Loucy (cell line): ENCODE data around the gene ZNF253.
"Not testable (repeated sequence)": the region's sequence is repeated elsewhere in the genome, so short reads cannot be mapped to it uniquely, and the experiment has no call there.

Experiments
- H2AFZ ChIP-seq: fragments of 200-600 bp; sonication (generic); 2 replicates; pipeline ENCODE4 v1.6.0; 2016; ENCODE audit warnings: antibody characterized with exemption, mild to moderate bottlenecking, low read length, moderate library complexity
- H3F3A ChIP-seq: fragments of 200-600 bp; 2 replicates; pipeline ENCODE4 v1.6.0; 2016; ENCODE audit warnings: antibody characterized with exemption, low read depth, mild to moderate bottlenecking
- H3K27me3 ChIP-seq: fragments of 200-600 bp; sonication (generic); 2 replicates; pipeline ENCODE4 v1.6.1; 2014; ENCODE audit warnings: low read length, mild to moderate bottlenecking; ENCODE audit not compliant: insufficient read depth, poor library complexity, severe bottlenecking
- H3K36me3 ChIP-seq: fragments of 200-600 bp; sonication (generic); 2 replicates; pipeline ENCODE4 v1.6.1; 2016; ENCODE audit warnings: low read length; ENCODE audit not compliant: insufficient read depth
- H3K4me1 ChIP-seq: fragments of 200-600 bp; sonication (generic); 2 replicates; pipeline ENCODE4 v1.5.1; 2014; ENCODE audit warnings: low read length, mild to moderate bottlenecking; ENCODE audit not compliant: insufficient read depth, poor library complexity, severe bottlenecking
- H3K4me2 ChIP-seq: fragments of 200-600 bp; sonication (generic); 2 replicates; pipeline ENCODE4 v1.6.0; 2014; ENCODE audit warnings: antibody characterized with exemption, low read length, low read depth, mild to moderate bottlenecking; ENCODE audit not compliant: poor library complexity, severe bottlenecking
- H3K4me3 ChIP-seq: fragments of 200-600 bp; sonication (generic); 2 replicates; pipeline ENCODE4 v1.5.1; 2014; ENCODE audit warnings: low read length, mild to moderate bottlenecking, mixed read lengths; ENCODE audit not compliant: poor library complexity, severe bottlenecking
- H3K79me2 ChIP-seq: fragments of 200-600 bp; sonication (generic); 2 replicates; pipeline ENCODE4 v1.6.1; 2014; ENCODE audit warnings: low read length; ENCODE audit not compliant: insufficient read depth
- H3K9ac ChIP-seq: fragments of 200-600 bp; sonication (generic); 2 replicates; pipeline ENCODE4 v1.6.0; 2014; ENCODE audit warnings: mild to moderate bottlenecking, low read depth, low read length, moderate library complexity; ENCODE audit not compliant: poor library complexity, severe bottlenecking
- H3K9me2 ChIP-seq: fragments of 200-600 bp; sonication (generic); replicated peaks from 2 replicates; pipeline ENCODE4 v1.6.1; 2016; ENCODE audit warnings: low read depth, low read length, mixed read lengths
- H3K9me3 ChIP-seq: fragments of 200-600 bp; sonication (generic); 2 replicates; pipeline ENCODE4 v1.6.1; 2014; ENCODE audit warnings: mild to moderate bottlenecking, antibody characterized with exemption, low read length, low read depth; ENCODE audit not compliant: insufficient read depth
- H4K20me1 ChIP-seq: fragments of 200-600 bp; sonication (generic); 2 replicates; pipeline ENCODE4 v1.6.0; 2014; ENCODE audit warnings: antibody characterized with exemption, low read length, mild to moderate bottlenecking; ENCODE audit not compliant: insufficient read depth, poor library complexity, severe bottlenecking
- EZH2phosphoT487 ChIP-seq: fragments of 200-600 bp; IDR thresholded peaks from 2 replicates; pipeline ENCODE4 v1.6.1; 2018; ENCODE audit warnings: antibody characterized with exemption, mild to moderate bottlenecking, moderate library complexity, borderline replicate concordance
- TF ChIP-seq, protein P1 (sequence below): fragments of 200-600 bp; sonication (generic); conservative IDR thresholded peaks from 2 replicates; pipeline ENCODE4 v1.5.1; 2014; ENCODE audit warnings: mild to moderate bottlenecking, antibody characterized with exemption, low read length

The ZNF253 gene

GRCh38 chr19:19866611-19867248 is 1.0 kb downstream of the ZNF253 start:
- Histone ChIP-seq H3K79me2 (peaks cover 60% of the 10 kb centered on the region), H3K27me3 (no peaks in the 10 kb centered on the region), H3K4me1 (peaks cover 20% of the 10 kb centered on the region), H3K9me2 (no peaks in the 10 kb centered on the region), H3K4me2 (peak overlapping the region; percentile 93), H4K20me1 (peaks cover 47% of the 10 kb centered on the region), H3K9ac (peak overlapping the region; percentile 98), H3F3A (no peaks in the 10 kb centered on the region), H3K9me3 (no peaks in the 10 kb centered on the region), H3K36me3 (no peaks in the 10 kb centered on the region), H3K4me3 (peak overlapping the region; percentile 95), H2AFZ (peak overlapping the region; percentile 85)
- TF ChIP-seq, protein P1, sequence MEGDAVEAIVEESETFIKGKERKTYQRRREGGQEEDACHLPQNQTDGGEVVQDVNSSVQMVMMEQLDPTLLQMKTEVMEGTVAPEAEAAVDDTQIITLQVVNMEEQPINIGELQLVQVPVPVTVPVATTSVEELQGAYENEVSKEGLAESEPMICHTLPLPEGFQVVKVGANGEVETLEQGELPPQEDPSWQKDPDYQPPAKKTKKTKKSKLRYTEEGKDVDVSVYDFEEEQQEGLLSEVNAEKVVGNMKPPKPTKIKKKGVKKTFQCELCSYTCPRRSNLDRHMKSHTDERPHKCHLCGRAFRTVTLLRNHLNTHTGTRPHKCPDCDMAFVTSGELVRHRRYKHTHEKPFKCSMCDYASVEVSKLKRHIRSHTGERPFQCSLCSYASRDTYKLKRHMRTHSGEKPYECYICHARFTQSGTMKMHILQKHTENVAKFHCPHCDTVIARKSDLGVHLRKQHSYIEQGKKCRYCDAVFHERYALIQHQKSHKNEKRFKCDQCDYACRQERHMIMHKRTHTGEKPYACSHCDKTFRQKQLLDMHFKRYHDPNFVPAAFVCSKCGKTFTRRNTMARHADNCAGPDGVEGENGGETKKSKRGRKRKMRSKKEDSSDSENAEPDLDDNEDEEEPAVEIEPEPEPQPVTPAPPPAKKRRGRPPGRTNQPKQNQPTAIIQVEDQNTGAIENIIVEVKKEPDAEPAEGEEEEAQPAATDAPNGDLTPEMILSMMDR, result no peak
- TF ChIP-seq EZH2phosphoT487, result no peak

- not testable (repeated sequence) for H2AFZ ChIP-seq, H3K27me3 ChIP-seq, H3K9me2 ChIP-seq, H3F3A ChIP-seq, H3K9ac ChIP-seq, H3K36me3 ChIP-seq, H3K9me3 ChIP-seq
- H3K4me2 ChIP-seq, result peak overlapping the region; percentile 93
- peaks cover 93% of the 10 kb centered on the region for H3K79me2 ChIP-seq
- H3K4me1 ChIP-seq, result peaks cover 23% of the 10 kb centered on the region
- H4K20me1 ChIP-seq, result peaks cover 66% of the 10 kb centered on the region
- peak overlapping the region; percentile 46 for H3K4me3 ChIP-seq
Observed at GRCh38 chr19:19870086-19870485, 4.4 kb downstream of the ZNF253 start.

DNA sequence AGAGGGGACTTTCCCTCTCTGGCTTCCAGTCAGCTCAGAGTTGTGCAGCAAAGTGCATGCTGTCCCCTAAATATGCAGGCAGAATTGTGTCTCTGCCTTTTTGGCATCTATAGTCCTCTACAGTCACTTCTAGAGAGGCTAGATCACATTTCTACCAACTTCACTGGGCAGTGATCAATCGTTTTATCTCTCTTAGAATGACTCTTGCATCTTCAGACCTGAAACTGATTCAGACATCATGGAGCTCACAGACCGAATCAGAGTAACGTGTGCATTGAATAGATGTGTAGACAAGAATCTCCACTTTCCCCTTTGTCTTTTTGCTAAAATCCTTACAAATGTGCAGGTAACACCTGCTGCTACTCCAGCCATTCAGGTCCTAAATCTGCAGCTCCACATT is 6.2 kb downstream of the ZNF253 start:
- H3F3A ChIP-seq, result no peaks in the 10 kb centered on the region
- no peaks in the 10 kb centered on the region for H3K27me3 ChIP-seq
- peak overlapping the region; percentile 46 for H3K4me3 ChIP-seq
- peaks cover 5% of the 10 kb centered on the region; the same call in 1 of the 2 replicates for H3K36me3 ChIP-seq
- peak overlapping the region; percentile 93 for H3K4me2 ChIP-seq
- H4K20me1 ChIP-seq, result peaks cover 76% of the 10 kb centered on the region
- H3K4me1 ChIP-seq, result peaks cover 30% of the 10 kb centered on the region
- H3K9ac ChIP-seq, result no peak overlapping the region
- no peaks in the 10 kb centered on the region for H3K9me2 ChIP-seq
- no peak for TF ChIP-seq EZH2phosphoT487
- TF ChIP-seq, protein P1, result no peak
- H2AFZ ChIP-seq, result no peak overlapping the region
- peaks cover 99% of the 10 kb centered on the region for H3K79me2 ChIP-seq
- H3K9me3 ChIP-seq, result no peaks in the 10 kb centered on the region

DNA sequence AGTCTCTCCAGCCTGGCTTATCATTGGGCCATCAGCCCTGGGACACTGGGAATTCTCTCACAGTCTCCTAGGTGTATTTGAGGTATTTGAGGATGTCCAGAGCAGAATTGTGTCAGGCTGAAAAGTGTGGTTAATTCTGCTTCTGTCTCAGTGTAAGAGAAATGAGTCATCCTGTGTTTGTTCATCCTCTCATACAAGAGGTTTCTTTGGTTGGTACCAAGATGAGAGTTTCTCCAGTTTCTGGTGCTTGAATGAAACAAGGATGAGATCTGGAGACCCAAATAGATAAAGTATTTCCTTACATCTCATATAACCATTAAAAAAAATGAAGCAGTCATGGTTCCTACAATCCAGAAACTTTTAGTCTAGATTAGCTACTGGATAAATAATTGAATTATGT is 7.7 kb downstream of the ZNF253 start:
- Histone ChIP-seq H3F3A (no peaks in the 10 kb centered on the region), H3K4me2 (no peak overlapping the region), H3K36me3 (peaks cover 6% of the 10 kb centered on the region; the same call in 1 of the 2 replicates), H3K4me1 (peaks cover 24% of the 10 kb centered on the region), H3K4me3 (no peak overlapping the region), H3K9me3 (no peaks in the 10 kb centered on the region), H2AFZ (no peak overlapping the region), H3K9ac (no peak overlapping the region), H3K9me2 (no peaks in the 10 kb centered on the region), H4K20me1 (peaks cover 62% of the 10 kb centered on the region), H3K79me2 (peaks cover 99% of the 10 kb centered on the region), H3K27me3 (no peaks in the 10 kb centered on the region)
- TF ChIP-seq, protein P1, result no peak
- TF ChIP-seq EZH2phosphoT487, result no peak
